K562 (cell line): ENCODE measurements around the gene AP2M1. TPM values are rescaled to one million over a fixed set of nuclear protein-coding genes. Genes with fewer than 3 reads are reported as not detected.

Experiments
- ATF2 ChIP-seq: sonication (generic); formaldehyde crosslinking; IDR thresholded peaks from 2 replicates; pipeline ENCODE4 v1.8.1; 2022; ENCODE audit warnings: missing genetic modification reagents
- BDP1 ChIP-seq: IDR thresholded peaks from 3 replicates; pipeline ENCODE4 v1.6.1; 2011; ENCODE audit not compliant: insufficient read length, insufficient read depth
- DDX20 ChIP-seq: fragments of 450-650 bp; IDR thresholded peaks from 2 replicates; pipeline ENCODE4 v1.6.1; 2016; ENCODE audit warnings: missing genetic modification characterization, low read depth, mild to moderate bottlenecking, missing compliant biosample characterization, moderate library complexity
- ELF4 ChIP-seq: fragments of 450-650 bp; formaldehyde crosslinking; IDR thresholded peaks from 2 replicates; pipeline ENCODE4 v1.4.0; 2022; ENCODE audit warnings: missing genetic modification characterization
- ERF ChIP-seq: fragments of 450-650 bp; formaldehyde crosslinking; IDR thresholded peaks from 2 replicates; pipeline ENCODE4 v1.4.0; 2020; ENCODE audit warnings: mild to moderate bottlenecking, mixed read lengths
- FOXA1 ChIP-seq: fragments of 450-650 bp; IDR thresholded peaks from 2 replicates; pipeline ENCODE4 v1.6.1; 2016; ENCODE audit warnings: mild to moderate bottlenecking, borderline replicate concordance
- FOXJ3 ChIP-seq: sonication (generic); formaldehyde crosslinking; IDR thresholded peaks from 2 replicates; pipeline ENCODE4 v1.4.0; 2020; ENCODE audit warnings: mild to moderate bottlenecking, missing genetic modification reagents
- GTF2F1 ChIP-seq: IDR thresholded peaks from 2 replicates; pipeline ENCODE4 v1.6.1; 2011; ENCODE audit warnings: low read depth, low read length, improper control_type of control experiment
- HBP1 ChIP-seq: fragments of 450-650 bp; formaldehyde crosslinking; IDR thresholded peaks from 2 replicates; pipeline ENCODE4 v1.4.0; 2022; ENCODE audit warnings: missing genetic modification characterization
- HDGF ChIP-seq: fragments of 450-650 bp; IDR thresholded peaks from 2 replicates; pipeline ENCODE4 v1.6.1; 2016
- HSF4 ChIP-seq: fragments of 250-450 bp; sonication (Bioruptor Pico); IDR thresholded peaks from 2 replicates; pipeline ENCODE4 v2.1.2; 2022; ENCODE audit warnings: mild to moderate bottlenecking, moderate library complexity, borderline replicate concordance
- MXI1 ChIP-seq: IDR thresholded peaks from 2 replicates; pipeline ENCODE4 v1.6.1; 2011; ENCODE audit warnings: low read depth, mild to moderate bottlenecking, improper control_type of control experiment, low read length
- NCOA6 ChIP-seq: fragments of 450-650 bp; IDR thresholded peaks from 2 replicates; pipeline ENCODE4 v1.6.1; 2017; ENCODE audit warnings: mild to moderate bottlenecking
- RBM34 ChIP-seq: fragments of 200-400 bp; formaldehyde crosslinking; IDR thresholded peaks from 2 replicates; pipeline ENCODE4 v1.6.1; 2018; ENCODE audit warnings: low read length, borderline replicate concordance; ENCODE audit not compliant: insufficient read depth
- SLC30A9 ChIP-seq: fragments of 250-450 bp; sonication (Bioruptor Pico); IDR thresholded peaks from 2 replicates; pipeline ENCODE4 v1.8.0; 2022; ENCODE audit warnings: mild to moderate bottlenecking, moderate library complexity
- SMAD4 ChIP-seq: fragments of 250-450 bp; sonication (Bioruptor Pico); conservative IDR thresholded peaks from 2 replicates; pipeline ENCODE4 v1.8.0; 2021; ENCODE audit warnings: inconsistent platforms, mild to moderate bottlenecking, moderate library complexity
- SPI1 ChIP-seq: IDR thresholded peaks from 2 replicates; pipeline ENCODE4 v1.6.1; 2011; ENCODE audit warnings: low read depth, low read length, control low read depth, borderline replicate concordance
- ZBED1 ChIP-seq: IDR thresholded peaks from 2 replicates; pipeline ENCODE4 v1.6.1; 2014
- ZNF165 ChIP-seq: fragments of 250-450 bp; sonication (Bioruptor Pico); IDR thresholded peaks from 2 replicates; pipeline ENCODE4 v1.4.0; 2020; ENCODE audit warnings: borderline replicate concordance
- ZNF217 ChIP-seq: sonication (generic); formaldehyde crosslinking; IDR thresholded peaks from 2 replicates; pipeline ENCODE4 v1.8.0; 2022; ENCODE audit warnings: mild to moderate bottlenecking, missing genetic modification reagents
- ZNF24 ChIP-seq: fragments of 450-650 bp; IDR thresholded peaks from 2 replicates; pipeline ENCODE4 v1.6.1; 2016
- ZNF347 ChIP-seq: fragments of 450-650 bp; formaldehyde crosslinking; IDR thresholded peaks from 2 replicates; pipeline ENCODE4 v1.4.0; 2020; ENCODE audit warnings: low read depth, mild to moderate bottlenecking, moderate library complexity
- ZNF780A ChIP-seq: fragments of 250-450 bp; sonication (Bioruptor Pico); IDR thresholded peaks from 2 replicates; pipeline ENCODE4 v1.5.0; 2021; ENCODE audit warnings: mild to moderate bottlenecking
- ZNF785 ChIP-seq: fragments of 250-450 bp; sonication (Bioruptor Pico); IDR thresholded peaks from 2 replicates; pipeline ENCODE4 v1.4.0; 2020; ENCODE audit warnings: mild to moderate bottlenecking
- ZZZ3 ChIP-seq: fragments of 450-650 bp; IDR thresholded peaks from 2 replicates; pipeline ENCODE4 v1.6.1; 2016; ENCODE audit warnings: antibody characterized with exemption, mild to moderate bottlenecking, moderate library complexity
- polyA plus RNA-seq, 8 experiments: library from polyadenylated mRNA; depleted of rRNA in 4 of 8; stranded (reverse) in 5 of 8; unstranded in 3 of 8; fragments of >200 nt; fragmentation: Nextera tagmentation in 2 of 8; fragmentation: Illumina TruSeq in 1 of 8; extraction: Ambion mirVana in 2 of 8; extraction: Trizol in 1 of 8; gene quantifications; 2 replicates each; pipeline versions ENCODE4 v1.2.1 to v1.2.3, GENCODE V29; 2011 to 2014; ENCODE audit warnings: inconsistent platforms in 1 of 8, missing spikeins in 1 of 8
- total RNA-seq, 7 experiments: library from RNA; depleted of rRNA in 6 of 7; stranded (reverse); fragments of >200 nt in 6 of 7; fragmentation: Illumina TruSeq in 2 of 7; extraction: Trizol in 2 of 7; gene quantifications; 2 replicates each; pipeline versions ENCODE4 v1.2.1 to v1.2.3, GENCODE V29; 2011 to 2021; ENCODE audit warnings: low replicate concordance in 1 of 7
- TF ChIP-seq, protein P1 (sequence below): fragments of 250-450 bp; sonication (Bioruptor Pico); IDR thresholded peaks from 2 replicates; pipeline ENCODE4 v1.5.0; 2021
- TF ChIP-seq, protein P2 (sequence below), 2 experiments: fragments of 450-650 bp in 1 of 2; sonication (generic) in 1 of 2; formaldehyde crosslinking in 1 of 2; IDR thresholded peaks in 1 of 2; conservative IDR thresholded peaks in 1 of 2; 2 replicates each; pipeline versions ENCODE4 v1.6.1 to v1.8.1; 2016 to 2023; ENCODE audit warnings: mild to moderate bottlenecking in 2 of 2, moderate library complexity in 2 of 2, inconsistent platforms in 1 of 2, missing genetic modification reagents in 1 of 2

Gene AP2M1
- total and polyA plus RNA-seq, 9 of the 15 experiments (the other 6 are each of a cell fraction or from before 2014, with no cell fraction given) = 118 to 505 (median 296) TPM

GRCh38 chr3:184133840-184134745, 40.6 kb upstream of the AP2M1 start (continued):
- TF ChIP-seq HBP1 (CRISPR knock-in tag) (no peak), HDGF (no peak), RBM34 (no peak), ATF2 (CRISPR knock-in tag) (no peak), SPI1 (no peak), ERF (no peak), SLC30A9 (no peak), NCOA6 (0 out of 2 replicates have a peak, but pooled peaks have one; percentile 11), DDX20 (tag) (no peak), ZNF785 (no peak), ZNF24 (no peak), ZZZ3 (no peak), MXI1 (peak; percentile 67; the same call in 1 of the 2 replicates), ZNF780A (no peak), ZNF217 (no peak), GTF2F1 (no peak), BDP1 (no peak), FOXA1 (no peak), ZNF347 (CRISPR knock-in tag) (no peak), HSF4 (no peak), ZNF165 (CRISPR knock-in tag) (no peak), ELF4 (CRISPR knock-in tag) (no peak), ZBED1 (no peak), SMAD4 (CRISPR knock-in tag) (peak; percentile 66; the same call in 1 of the 2 replicates), FOXJ3 (no peak)
- TF ChIP-seq, protein P1, sequence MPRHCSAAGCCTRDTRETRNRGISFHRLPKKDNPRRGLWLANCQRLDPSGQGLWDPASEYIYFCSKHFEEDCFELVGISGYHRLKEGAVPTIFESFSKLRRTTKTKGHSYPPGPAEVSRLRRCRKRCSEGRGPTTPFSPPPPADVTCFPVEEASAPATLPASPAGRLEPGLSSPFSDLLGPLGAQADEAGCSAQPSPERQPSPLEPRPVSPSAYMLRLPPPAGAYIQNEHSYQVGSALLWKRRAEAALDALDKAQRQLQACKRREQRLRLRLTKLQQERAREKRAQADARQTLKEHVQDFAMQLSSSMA (CRISPR knock-in tag) = no peak
- TF ChIP-seq, protein P2, sequence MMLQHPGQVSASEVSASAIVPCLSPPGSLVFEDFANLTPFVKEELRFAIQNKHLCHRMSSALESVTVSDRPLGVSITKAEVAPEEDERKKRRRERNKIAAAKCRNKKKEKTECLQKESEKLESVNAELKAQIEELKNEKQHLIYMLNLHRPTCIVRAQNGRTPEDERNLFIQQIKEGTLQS (IDR thresholded peaks at IDR 0.05) = no peak
- TF ChIP-seq, protein P2 (CRISPR knock-in tag; conservative IDR thresholded peaks at IDR 0.05) = no peak
